HEK293 (cell line): ENCODE measurements around the gene HSDL1.

Experiments used
- CTCF ChIA-PET: fragments of 350-600 bp; formaldehyde crosslinking; extraction: SDS; loops from one replicate; lab custom pipeline; 2021; ENCODE audit warnings: antibody characterized with exemption; lab: Yijun Ruan, JAX
- POLR2A ChIA-PET: fragments of 300-600 bp; formaldehyde crosslinking; extraction: SDS; loops from one replicate; lab custom pipeline; 2020; ENCODE audit warnings: antibody characterized with exemption, inconsistent platforms; lab: Yijun Ruan, JAX
- H3K27ac ChIP-seq: fragments of 200-500 bp; sonication (Bioruptor generic); 2 replicates; pipeline ENCODE4 v1.5.1; 2014; ENCODE audit warnings: low read depth, low read length, control low read depth, inconsistent platforms; ENCODE audit errors: extremely low read depth
- H3K36me3 ChIP-seq, 2 experiments: fragments of 200-500 bp in 1 of 2; sonication (Bioruptor generic) in 1 of 2; 1 replicate in 1 of 2; 2 replicates in 1 of 2; pipeline ENCODE4 v1.5.1; 2014 to 2017; ENCODE audit warnings: inconsistent platforms in 2 of 2, low read length in 2 of 2; ENCODE audit not compliant: control insufficient read depth in 2 of 2, insufficient read depth in 1 of 2
- H3K4me1 ChIP-seq: fragments of 200-500 bp; sonication (Bioruptor generic); 2 replicates; pipeline ENCODE4 v1.5.1; 2014; ENCODE audit warnings: mild to moderate bottlenecking, low read length, inconsistent platforms; ENCODE audit not compliant: control insufficient read depth, insufficient read depth
- H3K4me3 ChIP-seq: 2 replicates; pipeline ENCODE4 v1.5.1; 2011; ENCODE audit warnings: low read depth, mild to moderate bottlenecking, control low read depth, low read length, moderate library complexity
- H3K9me3 ChIP-seq: fragments of 200-500 bp; sonication (Bioruptor generic); 2 replicates; pipeline ENCODE4 v1.5.1; 2014; ENCODE audit warnings: low read depth, low read length, inconsistent platforms; ENCODE audit not compliant: control insufficient read depth, insufficient read depth
- BCL11A ChIP-seq: fragments of 450-650 bp; formaldehyde crosslinking; IDR thresholded peaks from 2 replicates; pipeline ENCODE4 v1.5.1; 2016; ENCODE audit warnings: low read depth, missing biosample characterization, missing genetic modification characterization
- BCL11B ChIP-seq: fragments of 450-650 bp; formaldehyde crosslinking; IDR thresholded peaks from 2 replicates; pipeline ENCODE4 v1.5.1; 2016; ENCODE audit warnings: low read depth, missing biosample characterization, missing genetic modification characterization
- CTCF ChIP-seq: fragments of 450-650 bp; formaldehyde crosslinking; IDR thresholded peaks from 2 replicates; pipeline ENCODE4 v1.5.1; 2016; ENCODE audit warnings: missing biosample characterization, missing genetic modification characterization
- GLIS2 ChIP-seq: fragments of 450-650 bp; formaldehyde crosslinking; IDR thresholded peaks from 2 replicates; pipeline ENCODE4 v1.5.1; 2016; ENCODE audit warnings: missing biosample characterization, missing genetic modification characterization
- INSM2 ChIP-seq: fragments of 450-650 bp; formaldehyde crosslinking; IDR thresholded peaks from 2 replicates; pipeline ENCODE4 v1.5.1; 2016; ENCODE audit warnings: missing biosample characterization, missing genetic modification characterization
- ZBTB17 ChIP-seq: fragments of 450-650 bp; formaldehyde crosslinking; IDR thresholded peaks from 2 replicates; pipeline ENCODE4 v1.5.1; 2016; ENCODE audit warnings: missing biosample characterization, missing genetic modification characterization
- ZFP41 ChIP-seq: fragments of 450-650 bp; formaldehyde crosslinking; IDR thresholded peaks from 2 replicates; pipeline ENCODE4 v1.5.1; 2016; ENCODE audit warnings: missing biosample characterization, missing genetic modification characterization, borderline replicate concordance
- ZNF10 ChIP-seq: fragments of 450-650 bp; formaldehyde crosslinking; IDR thresholded peaks from 2 replicates; pipeline ENCODE4 v1.5.1; 2017; ENCODE audit warnings: missing biosample characterization, missing genetic modification characterization
- ZNF121 ChIP-seq: fragments of 450-650 bp; formaldehyde crosslinking; IDR thresholded peaks from 2 replicates; pipeline ENCODE4 v1.5.1; 2016; ENCODE audit warnings: missing biosample characterization, missing genetic modification characterization
- ZNF23 ChIP-seq: fragments of 450-650 bp; formaldehyde crosslinking; IDR thresholded peaks from 2 replicates; pipeline ENCODE4 v1.5.1; 2016; ENCODE audit warnings: missing biosample characterization, missing genetic modification characterization, borderline replicate concordance
- ZNF292 ChIP-seq: fragments of 450-650 bp; formaldehyde crosslinking; IDR thresholded peaks from 2 replicates; pipeline ENCODE4 v1.5.1; 2016; ENCODE audit warnings: low read depth, missing biosample characterization, missing genetic modification characterization, borderline replicate concordance
- ZNF335 ChIP-seq: fragments of 450-650 bp; formaldehyde crosslinking; conservative IDR thresholded peaks from 2 replicates; pipeline ENCODE4 v1.5.1; 2016; ENCODE audit warnings: missing biosample characterization, missing genetic modification characterization
- ZNF354C ChIP-seq: fragments of 450-650 bp; formaldehyde crosslinking; IDR thresholded peaks from 2 replicates; pipeline ENCODE4 v1.5.1; 2016; ENCODE audit warnings: missing biosample characterization, missing genetic modification characterization, low read depth, borderline replicate concordance
- ZNF394 ChIP-seq: fragments of 450-650 bp; formaldehyde crosslinking; IDR thresholded peaks from 2 replicates; pipeline ENCODE4 v1.5.1; 2016; ENCODE audit warnings: missing biosample characterization, missing genetic modification characterization, mild to moderate bottlenecking, moderate library complexity, borderline replicate concordance
- ZNF48 ChIP-seq: fragments of 450-650 bp; formaldehyde crosslinking; IDR thresholded peaks from 2 replicates; pipeline ENCODE4 v1.5.1; 2016; ENCODE audit warnings: missing biosample characterization, missing genetic modification characterization
- ZNF585B ChIP-seq: fragments of 450-650 bp; formaldehyde crosslinking; IDR thresholded peaks from 2 replicates; pipeline ENCODE4 v1.5.1; 2016; ENCODE audit warnings: missing biosample characterization, missing genetic modification characterization
- ZNF600 ChIP-seq: fragments of 450-650 bp; formaldehyde crosslinking; IDR thresholded peaks from 2 replicates; pipeline ENCODE4 v1.5.1; 2016; ENCODE audit warnings: missing biosample characterization, missing genetic modification characterization
- ZNF621 ChIP-seq: fragments of 450-650 bp; formaldehyde crosslinking; IDR thresholded peaks from 2 replicates; pipeline ENCODE4 v1.5.1; 2017; ENCODE audit warnings: missing biosample characterization, missing genetic modification characterization
- ZNF660 ChIP-seq: fragments of 450-650 bp; IDR thresholded peaks from 2 replicates; pipeline ENCODE4 v1.5.1; 2018; ENCODE audit warnings: missing biosample characterization, mild to moderate bottlenecking, missing genetic modification characterization
- ZNF76 ChIP-seq: fragments of 450-650 bp; formaldehyde crosslinking; IDR thresholded peaks from 2 replicates; pipeline ENCODE4; 2016; ENCODE audit warnings: low read depth, missing biosample characterization, missing genetic modification characterization, borderline replicate concordance
- ZNF776 ChIP-seq: fragments of 450-650 bp; formaldehyde crosslinking; IDR thresholded peaks from 2 replicates; pipeline ENCODE4 v1.5.0; 2017; ENCODE audit warnings: missing biosample characterization, missing genetic modification characterization, borderline replicate concordance
- ZNF837 ChIP-seq: fragments of 450-650 bp; formaldehyde crosslinking; IDR thresholded peaks from 2 replicates; pipeline ENCODE4 v1.5.1; 2016; ENCODE audit warnings: missing biosample characterization, missing genetic modification characterization
- ZNF843 ChIP-seq: fragments of 450-650 bp; formaldehyde crosslinking; IDR thresholded peaks from 2 replicates; pipeline ENCODE4 v1.5.1; 2016; ENCODE audit warnings: missing biosample characterization, missing genetic modification characterization
- ZXDB ChIP-seq: fragments of 450-650 bp; formaldehyde crosslinking; IDR thresholded peaks from 2 replicates; pipeline ENCODE4 v1.5.1; 2016; ENCODE audit warnings: missing biosample characterization, missing genetic modification characterization
- TF ChIP-seq, protein P1 (sequence below): fragments of 450-650 bp; formaldehyde crosslinking; IDR thresholded peaks from 2 replicates; pipeline ENCODE4 v1.5.1; 2016; ENCODE audit warnings: missing biosample characterization, missing genetic modification characterization
- TF ChIP-seq, protein P2 (sequence below): fragments of 450-650 bp; formaldehyde crosslinking; IDR thresholded peaks from 2 replicates; pipeline ENCODE4 v1.5.1; 2016; ENCODE audit warnings: missing biosample characterization, missing genetic modification characterization, low read depth
- TF ChIP-seq, protein P3 (sequence below): fragments of 450-650 bp; formaldehyde crosslinking; optimal IDR thresholded peaks from 2 replicates; pipeline ENCODE3; 2016; ENCODE audit warnings: missing biosample characterization, mild to moderate bottlenecking, missing genetic modification characterization

HSDL1 gene

DNA sequence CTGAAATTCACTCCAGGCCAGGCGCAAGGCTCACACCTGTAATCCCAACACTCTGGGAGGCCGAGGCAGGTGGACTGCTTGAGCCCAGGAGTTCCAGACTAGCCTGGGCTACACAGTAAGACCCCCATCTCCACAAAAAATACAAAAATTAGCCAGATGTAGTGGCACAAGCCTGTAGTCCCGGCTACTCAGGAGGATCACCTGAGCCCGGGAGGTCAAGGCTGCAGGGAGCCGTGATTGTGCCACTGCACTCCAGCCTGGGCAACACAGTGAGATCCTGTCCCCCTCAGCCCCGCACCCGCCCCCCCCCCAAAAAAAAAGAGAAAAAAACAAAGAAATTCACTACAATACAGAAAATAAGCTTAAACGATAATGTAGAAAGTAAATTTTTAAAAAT lies 59.7 kb downstream of the HSDL1 start:
- H3K4me1 ChIP-seq: no peaks in the 10 kb centered on the region

DNA sequence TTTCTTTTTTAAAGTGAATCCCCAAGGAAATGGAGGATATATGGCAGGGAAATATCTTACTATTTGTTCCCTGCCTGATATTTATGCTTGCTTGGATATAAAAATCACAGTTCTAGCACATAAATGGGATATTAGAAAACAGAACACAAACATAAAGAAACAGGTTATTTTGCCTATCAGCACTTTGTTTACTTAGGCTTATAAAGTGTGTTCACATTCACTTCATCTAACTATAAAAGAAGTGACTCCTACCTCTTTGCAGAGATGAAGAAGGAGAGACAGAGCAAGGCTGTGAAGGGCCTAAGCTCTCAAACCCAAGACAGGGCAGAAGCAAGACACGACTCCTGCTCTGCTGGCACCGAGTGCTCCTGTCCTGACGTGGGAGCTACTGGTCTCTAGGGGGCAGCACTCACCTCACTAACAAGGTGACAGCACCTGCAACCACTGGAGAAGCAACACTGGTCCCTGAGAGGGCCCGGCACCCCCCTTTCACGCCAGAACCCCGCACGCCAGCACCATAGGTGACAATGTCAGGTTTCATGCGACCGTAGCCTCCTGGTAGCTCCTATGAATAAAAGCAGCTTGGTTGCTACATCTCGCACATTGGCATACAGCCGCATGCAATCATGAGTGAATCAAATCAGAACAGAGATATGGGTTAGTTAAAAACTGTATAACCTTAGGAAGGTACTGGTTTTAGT lies 60.3 kb downstream of the HSDL1 start:
- ChIA-PET CTCF (interaction anchor here (0.5 to 6.7 kb wide), 27 partner anchors 12 to 410 kb away, joined by 3 to 65 read pairs (median 3); partner anchors contain the start of gene TAF1C), POLR2A (interaction anchor here (1.0 to 1.2 kb wide), 2 partner anchors 32 to 102 kb away, joined by 3 to 6 read pairs; partner anchors contain the start of genes MBTPS1 and TAF1C)
- Histone ChIP-seq H3K4me3 (no peak overlapping the region), H3K27ac (no peak overlapping the region), H3K4me1 (no peaks in the 10 kb centered on the region), H3K9me3 (no peaks in the 10 kb centered on the region), H3K36me3 (peaks cover 7 to 95% of the 10 kb centered on the region in 2 experiments; a peak in 2 of 3 replicates)
- TF ChIP-seq, protein P1, sequence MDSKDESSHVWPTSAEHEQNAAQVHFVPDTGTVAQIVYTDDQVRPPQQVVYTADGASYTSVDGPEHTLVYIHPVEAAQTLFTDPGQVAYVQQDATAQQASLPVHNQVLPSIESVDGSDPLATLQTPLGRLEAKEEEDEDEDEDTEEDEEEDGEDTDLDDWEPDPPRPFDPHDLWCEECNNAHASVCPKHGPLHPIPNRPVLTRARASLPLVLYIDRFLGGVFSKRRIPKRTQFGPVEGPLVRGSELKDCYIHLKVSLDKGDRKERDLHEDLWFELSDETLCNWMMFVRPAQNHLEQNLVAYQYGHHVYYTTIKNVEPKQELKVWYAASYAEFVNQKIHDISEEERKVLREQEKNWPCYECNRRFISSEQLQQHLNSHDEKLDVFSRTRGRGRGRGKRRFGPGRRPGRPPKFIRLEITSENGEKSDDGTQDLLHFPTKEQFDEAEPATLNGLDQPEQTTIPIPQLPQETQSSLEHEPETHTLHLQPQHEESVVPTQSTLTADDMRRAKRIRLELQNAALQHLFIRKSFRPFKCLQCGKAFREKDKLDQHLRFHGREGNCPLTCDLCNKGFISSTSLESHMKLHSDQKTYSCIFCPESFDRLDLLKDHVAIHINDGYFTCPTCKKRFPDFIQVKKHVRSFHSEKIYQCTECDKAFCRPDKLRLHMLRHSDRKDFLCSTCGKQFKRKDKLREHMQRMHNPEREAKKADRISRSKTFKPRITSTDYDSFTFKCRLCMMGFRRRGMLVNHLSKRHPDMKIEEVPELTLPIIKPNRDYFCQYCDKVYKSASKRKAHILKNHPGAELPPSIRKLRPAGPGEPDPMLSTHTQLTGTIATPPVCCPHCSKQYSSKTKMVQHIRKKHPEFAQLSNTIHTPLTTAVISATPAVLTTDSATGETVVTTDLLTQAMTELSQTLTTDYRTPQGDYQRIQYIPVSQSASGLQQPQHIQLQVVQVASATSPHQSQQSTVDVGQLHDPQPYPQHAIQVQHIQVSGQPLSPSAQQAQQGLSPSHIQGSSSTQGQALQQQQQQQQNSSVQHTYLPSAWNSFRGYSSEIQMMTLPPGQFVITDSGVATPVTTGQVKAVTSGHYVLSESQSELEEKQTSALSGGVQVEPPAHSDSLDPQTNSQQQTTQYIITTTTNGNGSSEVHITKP (tag by site-specific recombination): no peak
- TF ChIP-seq ZNF600 (tag by site-specific recombination) (0 out of 2 replicates have a peak, but pooled peaks have one; percentile 26), ZNF76 (tag by site-specific recombination) (no peak), ZNF394 (tag by site-specific recombination) (peak; percentile 35; the same call in 1 of the 2 replicates), BCL11A (tag by site-specific recombination) (no peak), ZNF292 (tag by site-specific recombination) (no peak), ZNF335 (tag by site-specific recombination) (no peak), ZNF23 (no peak), GLIS2 (tag by site-specific recombination) (no peak), ZXDB (tag by site-specific recombination) (0 out of 2 replicates have a peak, but pooled peaks have one; percentile 20), ZFP41 (tag by site-specific recombination) (no peak), ZBTB17 (no peak), CTCF (peak; percentile 74), ZNF837 (no peak), INSM2 (no peak), ZNF48 (tag by site-specific recombination) (no peak), ZNF10 (tag by site-specific recombination) (0 out of 2 replicates have a peak, but pooled peaks have one; percentile 19), ZNF621 (tag by site-specific recombination) (no peak), ZNF660 (tag by site-specific recombination) (peak; percentile 37; the same call in 1 of the 2 replicates)
- TF ChIP-seq, protein P2, sequence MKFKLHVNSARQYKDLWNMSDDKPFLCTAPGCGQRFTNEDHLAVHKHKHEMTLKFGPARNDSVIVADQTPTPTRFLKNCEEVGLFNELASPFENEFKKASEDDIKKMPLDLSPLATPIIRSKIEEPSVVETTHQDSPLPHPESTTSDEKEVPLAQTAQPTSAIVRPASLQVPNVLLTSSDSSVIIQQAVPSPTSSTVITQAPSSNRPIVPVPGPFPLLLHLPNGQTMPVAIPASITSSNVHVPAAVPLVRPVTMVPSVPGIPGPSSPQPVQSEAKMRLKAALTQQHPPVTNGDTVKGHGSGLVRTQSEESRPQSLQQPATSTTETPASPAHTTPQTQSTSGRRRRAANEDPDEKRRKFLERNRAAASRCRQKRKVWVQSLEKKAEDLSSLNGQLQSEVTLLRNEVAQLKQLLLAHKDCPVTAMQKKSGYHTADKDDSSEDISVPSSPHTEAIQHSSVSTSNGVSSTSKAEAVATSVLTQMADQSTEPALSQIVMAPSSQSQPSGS (tag by site-specific recombination): no peak
- TF ChIP-seq, protein P3, sequence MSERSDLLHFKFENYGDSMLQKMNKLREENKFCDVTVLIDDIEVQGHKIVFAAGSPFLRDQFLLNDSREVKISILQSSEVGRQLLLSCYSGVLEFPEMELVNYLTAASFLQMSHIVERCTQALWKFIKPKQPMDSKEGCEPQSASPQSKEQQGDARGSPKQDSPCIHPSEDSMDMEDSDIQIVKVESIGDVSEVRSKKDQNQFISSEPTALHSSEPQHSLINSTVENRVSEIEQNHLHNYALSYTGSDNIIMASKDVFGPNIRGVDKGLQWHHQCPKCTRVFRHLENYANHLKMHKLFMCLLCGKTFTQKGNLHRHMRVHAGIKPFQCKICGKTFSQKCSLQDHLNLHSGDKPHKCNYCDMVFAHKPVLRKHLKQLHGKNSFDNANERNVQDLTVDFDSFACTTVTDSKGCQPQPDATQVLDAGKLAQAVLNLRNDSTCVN (tag by site-specific recombination): no peak

More for the DNA sequence above, 59.7 kb downstream of the HSDL1 start:
- ChIA-PET POLR2A (interaction anchor here (1.0 to 1.2 kb wide), 2 partner anchors 32 to 102 kb away, joined by 3 to 6 read pairs; partner anchors contain the start of genes MBTPS1 and TAF1C), CTCF (interaction anchor here (0.7 to 6.7 kb wide), 16 partner anchors 11 to 409 kb away, joined by 3 to 65 read pairs (median 8); partner anchors contain the start of gene TAF1C)
- TF ChIP-seq ZNF121 (tag by site-specific recombination) (peak; percentile 60; the same call in 1 of the 2 replicates), ZNF843 (tag by site-specific recombination) (no peak), ZNF354C (tag by site-specific recombination) (no peak), ZNF585B (no peak), ZNF776 (tag by site-specific recombination) (no peak), BCL11B (tag by site-specific recombination) (no peak)
- Histone ChIP-seq H3K4me3 (no peak overlapping the region), H3K27ac (no peak overlapping the region), H3K9me3 (no peaks in the 10 kb centered on the region), H3K36me3 (peaks cover 7 to 95% of the 10 kb centered on the region in 2 experiments; a peak in 2 of 3 replicates)
